B cell (primary cell): ENCODE results near the gene ADRA2C. TPM values are rescaled to one million over a fixed set of nuclear protein-coding genes. Genes with fewer than 3 reads are reported as not detected.

ENCODE experiments used
- ATAC-seq: fragments of 200-7000 bp; cut with Tn5 transposase; one replicate; pipeline ENCODE4 v1.10.0; 2021; ENCODE audit warnings: low read depth, mild to moderate bottlenecking, moderate number of reproducible peaks, moderate library complexity
- CTCF ChIA-PET: fragments of 350-600 bp; sonication (Branson Sonifier 250); formaldehyde crosslinking; loops from one replicate; lab custom pipeline; 2021; ENCODE audit warnings: antibody characterized with exemption, inconsistent platforms; lab: Charles Lee
- POLR2A ChIA-PET: fragments of 350-600 bp; sonication (Branson Sonifier 250); formaldehyde crosslinking; loops from one replicate; lab custom pipeline; 2021; ENCODE audit warnings: antibody characterized with exemption; lab: Charles Lee
- DNase-seq: peaks from one replicate; pipeline ENCODE4 v3.0.0; 2013
- H2AFZ ChIP-seq: 2 replicates; pipeline ENCODE4 v1.6.1; 2012; ENCODE audit warnings: mild to moderate bottlenecking, low read depth, low read length; ENCODE audit not compliant: insufficient read depth, poor library complexity, severe bottlenecking
- H3K27ac ChIP-seq, 2 donors: 1 replicate in 1 of 2; 2 replicates in 1 of 2; pipeline ENCODE4 v1.5.1; 2012 to 2013; ENCODE audit warnings: low read length in 2 of 2, mild to moderate bottlenecking in 2 of 2, moderate library complexity in 1 of 2
- H3K27me3 ChIP-seq, 4 experiments: fragments of 200-600 bp in 1 of 4; sonication (generic) in 1 of 4; replicated peaks in 1 of 4; 1 replicate in 2 of 4; 2 replicates in 2 of 4; pipeline versions ENCODE4 v1.6.1 to v1.7.0; 2013 to 2016; ENCODE audit warnings: low read length in 3 of 4, mild to moderate bottlenecking in 2 of 4, mixed read lengths in 1 of 4, moderate library complexity in 1 of 4; ENCODE audit not compliant: insufficient read depth in 4 of 4, control insufficient read depth in 3 of 4; ENCODE audit errors: control extremely low read depth in 1 of 4
- H3K36me3 ChIP-seq, 2 experiments: replicated peaks in 1 of 2; 1 replicate in 1 of 2; 2 replicates in 1 of 2; pipeline versions ENCODE4 v1.6.1 to v1.7.1; 2013; ENCODE audit warnings: low read length in 1 of 2; ENCODE audit not compliant: insufficient read depth in 2 of 2, control insufficient read depth in 1 of 2; ENCODE audit errors: control extremely low read depth in 1 of 2, extremely low read depth in 1 of 2
- H3K4me1 ChIP-seq, 2 donors: fragments of 200-600 bp in 1 of 2; sonication (generic) in 1 of 2; 1 replicate in 1 of 2; 2 replicates in 1 of 2; pipeline versions ENCODE4 v1.5.1 to v1.6.1; 2013 to 2017; ENCODE audit warnings: low read length in 2 of 2; ENCODE audit not compliant: control insufficient read depth in 2 of 2, insufficient read depth in 2 of 2
- H3K4me2 ChIP-seq: replicated peaks from 2 replicates; pipeline ENCODE3; 2012; ENCODE audit warnings: mild to moderate bottlenecking, low read depth, low read length; ENCODE audit not compliant: poor library complexity, severe bottlenecking
- H3K4me3 ChIP-seq, 5 experiments: fragments of 200-600 bp in 1 of 5; sonication (generic) in 1 of 5; 1 replicate in 3 of 5; 2 replicates in 2 of 5; pipeline versions ENCODE4 v1.5.1 to v1.7.0; 2011 to 2016; ENCODE audit warnings: low read length in 4 of 5, mild to moderate bottlenecking in 4 of 5, low read depth in 2 of 5, control low read depth in 1 of 5, moderate library complexity in 1 of 5; ENCODE audit not compliant: insufficient read depth in 1 of 5; ENCODE audit errors: control extremely low read depth in 1 of 5, extremely low read depth in 1 of 5
- H3K79me2 ChIP-seq: fragments of 200-600 bp; sonication (generic); one replicate; pipeline ENCODE4 v1.6.0; 2016; ENCODE audit warnings: low read length; ENCODE audit not compliant: control insufficient read depth, insufficient read depth
- H3K9ac ChIP-seq: fragments of 200-600 bp; sonication (generic); 2 replicates; pipeline ENCODE4 v1.6.1; 2017; ENCODE audit warnings: mild to moderate bottlenecking, low read length, moderate library complexity
- H3K9me3 ChIP-seq, 3 donors: one replicate each; pipeline versions ENCODE4 v1.6.1 to v1.7.1; 2013; ENCODE audit warnings: low read length in 2 of 3; ENCODE audit not compliant: control insufficient read depth in 2 of 3, insufficient read depth in 1 of 3; ENCODE audit errors: control extremely low read depth in 1 of 3
- H4K20me1 ChIP-seq: 2 replicates; pipeline ENCODE4 v1.6.0; 2012; ENCODE audit warnings: mild to moderate bottlenecking, low read length; ENCODE audit not compliant: insufficient read depth, control insufficient read depth, poor library complexity, severe bottlenecking
- H3K27ac Mint-ChIP-seq: one replicate; pipeline ENCODE4 v1.8.0; 2021; ENCODE audit warnings: mixed read lengths
- H3K27me3 Mint-ChIP-seq: one replicate; pipeline ENCODE4 v1.8.0; 2021; ENCODE audit warnings: mixed read lengths
- H3K4me1 Mint-ChIP-seq: one replicate; pipeline ENCODE4 v1.8.0; 2021; ENCODE audit warnings: mixed read lengths
- H3K4me3 Mint-ChIP-seq: one replicate; pipeline ENCODE4 v1.8.0; 2021; ENCODE audit warnings: mixed read lengths
- H3K9me3 Mint-ChIP-seq: one replicate; pipeline ENCODE4 v1.8.0; 2022; ENCODE audit warnings: mixed read lengths; ENCODE audit not compliant: insufficient read depth
- CTCF ChIP-seq: fragments of 200-600 bp; IDR thresholded peaks from one replicate; pipeline ENCODE4 v1.8.0; 2022; ENCODE audit warnings: antibody characterized with exemption, mild to moderate bottlenecking
- EZH2 ChIP-seq: IDR thresholded peaks from 2 replicates; pipeline ENCODE4 v1.6.1; 2012; ENCODE audit warnings: borderline replicate concordance, low read depth, mild to moderate bottlenecking, moderate library complexity, low read length; ENCODE audit not compliant: insufficient read depth, poor library complexity, severe bottlenecking
- WGBS: methylation state at CpG from one replicate; pipeline ENCODE4 v1.1.5; 2013; ENCODE audit warnings: missing lambda C conversion rate; ENCODE audit not compliant: insufficient coverage; 5-methylcytosine and 5-hydroxymethylcytosine counted together
- intact Hi-C: fragments of 100-400 bp; cut with micrococcal nuclease; formaldehyde crosslinking; loops from one replicate; pipeline ENCODE4 v1.10.0; 2022
- polyA plus RNA-seq: library from polyadenylated mRNA; depleted of rRNA; stranded (reverse); fragments of >200 nt; gene quantifications from 2 replicates; pipeline ENCODE4 v1.2.3, GENCODE V29; 2012
- total RNA-seq, 2 donors: library from RNA; stranded (reverse); fragments of 120-200 nt in 1 of 2; gene quantifications; 1 replicate in 1 of 2; 2 replicates in 1 of 2; pipeline versions ENCODE4 v1.2.3 to v1.2.4, GENCODE V29; 2013 to 2022

ADRA2C gene
- total and polyA plus RNA-seq, 2 donors (not counting 1 experiment from before 2014, with no cell fraction given), result not detected

- Histone ChIP-seq H3K27me3 (peaks cover 0 to 9% (median 3%) of the 10 kb centered on the region in 4 experiments), H3K36me3 (no peaks in the 10 kb centered on the region), H2AFZ (no peak overlapping the region), H3K4me3 (no peak overlapping the region), H3K27ac (no peak overlapping the region), H3K79me2 (no peaks in the 10 kb centered on the region), H3K4me2 (no peak overlapping the region), H3K4me1 (no peaks in the 10 kb centered on the region), H3K9me3 (peaks cover 0 to 34% (median 0%) of the 10 kb centered on the region in 3 donors), H3K9ac (no peak overlapping the region), H4K20me1 (no peaks in the 10 kb centered on the region)
- Mint-ChIP-seq H3K27ac (no peak overlapping the region), H3K27me3 (peaks cover 12% of the 10 kb centered on the region), H3K4me1 (no peaks in the 10 kb centered on the region), H3K4me3 (no peak overlapping the region), H3K9me3 (no peaks in the 10 kb centered on the region)
- intact Hi-C loops, result no loop called here
- WGBS, result 78% methylated on average over 15 of the region's 15 CpGs
- ChIA-PET POLR2A (no interaction called here), CTCF (no interaction called here)
- ATAC-seq (no peak), DNase-seq (no peak)
- no peak for TF ChIP-seq EZH2
- TF ChIP-seq CTCF, result no peak
Measured at GRCh38 chr4:3759236-3759635, 6.9 kb upstream of the ADRA2C start.

- intact Hi-C loops, result no loop called here
Measured at GRCh38 chr4:3760346-3760745, 5.8 kb upstream of the ADRA2C start.

More at GRCh38 chr4:3760346-3760745, 5.8 kb upstream of the ADRA2C start:
- Histone ChIP-seq H3K36me3 (no peaks in the 10 kb centered on the region), H3K4me2 (no peak overlapping the region), H3K4me1 (peaks cover 0 to 5% of the 10 kb centered on the region in 2 donors), H3K9ac (no peak overlapping the region), H4K20me1 (no peaks in the 10 kb centered on the region), H3K27ac (no peak overlapping the region), H3K9me3 (peaks cover 0 to 29% (median 0%) of the 10 kb centered on the region in 3 donors), H3K4me3 (no peak overlapping the region), H3K79me2 (no peaks in the 10 kb centered on the region), H2AFZ (no peak overlapping the region), H3K27me3 (peaks cover 0 to 18% (median 10%) of the 10 kb centered on the region in 4 experiments)
- H3K27ac Mint-ChIP-seq, result no peak overlapping the region
- H3K4me3 Mint-ChIP-seq, result no peak overlapping the region
- DNase-seq (no peak), ATAC-seq (no peak)
- ChIA-PET POLR2A (no interaction called here), CTCF (no interaction called here)
- peaks cover 7% of the 10 kb centered on the region for H3K27me3 Mint-ChIP-seq
- H3K9me3 Mint-ChIP-seq, result no peaks in the 10 kb centered on the region
- TF ChIP-seq CTCF (no peak), EZH2 (no peak)
- peaks cover 2% of the 10 kb centered on the region for H3K4me1 Mint-ChIP-seq
- WGBS, result 91% methylated on average over 10 of the region's 10 CpGs
